ENCODE measurements around the gene SLC43A1.

DNA sequence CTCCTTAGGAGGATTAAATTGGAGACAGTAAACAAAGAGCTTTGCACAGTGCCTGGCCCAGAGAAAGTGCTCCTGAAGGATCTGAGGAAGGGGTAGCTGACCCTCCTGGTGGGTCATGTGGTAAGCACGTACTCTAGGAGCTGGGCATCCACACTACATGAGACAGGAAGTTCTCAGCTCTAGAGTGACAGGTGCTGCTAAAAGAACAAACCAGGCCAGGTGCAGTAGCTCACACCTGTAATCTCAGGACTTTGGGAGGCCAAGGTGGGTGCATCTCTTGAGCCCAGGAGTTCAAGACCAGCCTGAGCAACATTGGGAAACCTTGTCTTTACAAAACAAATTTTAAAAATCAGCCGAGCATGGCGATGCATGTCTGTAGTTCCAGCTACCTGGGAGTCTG lies 13.1 kb downstream of the SLC43A1 start:
- TF ChIP-seq, protein P1, sequence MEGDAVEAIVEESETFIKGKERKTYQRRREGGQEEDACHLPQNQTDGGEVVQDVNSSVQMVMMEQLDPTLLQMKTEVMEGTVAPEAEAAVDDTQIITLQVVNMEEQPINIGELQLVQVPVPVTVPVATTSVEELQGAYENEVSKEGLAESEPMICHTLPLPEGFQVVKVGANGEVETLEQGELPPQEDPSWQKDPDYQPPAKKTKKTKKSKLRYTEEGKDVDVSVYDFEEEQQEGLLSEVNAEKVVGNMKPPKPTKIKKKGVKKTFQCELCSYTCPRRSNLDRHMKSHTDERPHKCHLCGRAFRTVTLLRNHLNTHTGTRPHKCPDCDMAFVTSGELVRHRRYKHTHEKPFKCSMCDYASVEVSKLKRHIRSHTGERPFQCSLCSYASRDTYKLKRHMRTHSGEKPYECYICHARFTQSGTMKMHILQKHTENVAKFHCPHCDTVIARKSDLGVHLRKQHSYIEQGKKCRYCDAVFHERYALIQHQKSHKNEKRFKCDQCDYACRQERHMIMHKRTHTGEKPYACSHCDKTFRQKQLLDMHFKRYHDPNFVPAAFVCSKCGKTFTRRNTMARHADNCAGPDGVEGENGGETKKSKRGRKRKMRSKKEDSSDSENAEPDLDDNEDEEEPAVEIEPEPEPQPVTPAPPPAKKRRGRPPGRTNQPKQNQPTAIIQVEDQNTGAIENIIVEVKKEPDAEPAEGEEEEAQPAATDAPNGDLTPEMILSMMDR (IDR thresholded peaks at IDR 0.05): no peak
- TF ChIP-seq POLR2AphosphoS5 (IDR thresholded peaks at IDR 0.05): no peak
- TF ChIP-seq POLR2A (IDR thresholded peaks at IDR 0.05): no peak
- TF ChIP-seq EP300 (IDR thresholded peaks at IDR 0.05): no peak

Data from sigmoid colon (tissue), 4 donors.